ENCODE results near the gene TMEM108.

DNA sequence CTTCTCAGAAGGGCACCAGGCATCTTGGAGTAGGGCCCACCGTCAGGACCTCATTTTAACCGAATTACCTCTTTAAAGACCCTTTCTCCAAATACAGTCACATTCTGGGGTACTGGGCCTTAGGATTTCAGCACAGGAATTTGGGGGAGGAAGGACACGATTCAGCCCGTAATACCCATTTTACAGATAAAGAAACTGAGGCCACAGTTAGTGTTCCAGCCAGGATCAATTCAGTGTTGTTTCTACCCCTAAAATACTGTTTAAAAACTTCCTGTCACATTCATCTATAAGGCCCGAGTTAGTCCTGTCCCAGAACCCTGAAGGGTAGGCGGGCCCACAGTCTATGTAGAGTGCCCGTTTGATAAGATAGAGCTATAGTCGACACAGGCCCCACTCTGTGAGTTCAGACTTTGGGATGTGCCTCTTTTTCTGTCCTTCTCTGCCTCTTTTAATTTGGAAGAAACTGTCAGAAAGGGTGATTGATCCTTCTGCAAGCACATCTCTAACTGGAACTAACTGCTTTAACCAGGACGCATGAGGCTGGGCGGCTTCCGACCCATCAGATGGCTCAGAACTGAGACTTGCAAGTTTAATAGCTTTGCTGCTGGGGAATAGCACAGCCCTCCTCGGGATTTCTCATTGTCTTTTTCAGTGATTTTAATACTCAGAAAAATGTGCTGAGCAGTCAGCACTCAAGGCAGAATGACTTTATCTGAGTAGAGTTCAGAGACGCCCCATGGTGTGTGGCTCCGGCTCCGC lies 381.1 kb downstream of the TMEM108 start:
- TF ChIP-seq ZNF324 (tag by site-specific recombination; IDR thresholded peaks at IDR 0.05) (no peak), ZSCAN5A (tag by site-specific recombination; IDR thresholded peaks at IDR 0.05) (no peak), MYNN (tag by site-specific recombination; IDR thresholded peaks at IDR 0.05; ENCODE audit: borderline replicate concordance) (no peak), REST (tag by site-specific recombination; IDR thresholded peaks at IDR 0.05) (no peak)
- TF ChIP-seq, protein P1, sequence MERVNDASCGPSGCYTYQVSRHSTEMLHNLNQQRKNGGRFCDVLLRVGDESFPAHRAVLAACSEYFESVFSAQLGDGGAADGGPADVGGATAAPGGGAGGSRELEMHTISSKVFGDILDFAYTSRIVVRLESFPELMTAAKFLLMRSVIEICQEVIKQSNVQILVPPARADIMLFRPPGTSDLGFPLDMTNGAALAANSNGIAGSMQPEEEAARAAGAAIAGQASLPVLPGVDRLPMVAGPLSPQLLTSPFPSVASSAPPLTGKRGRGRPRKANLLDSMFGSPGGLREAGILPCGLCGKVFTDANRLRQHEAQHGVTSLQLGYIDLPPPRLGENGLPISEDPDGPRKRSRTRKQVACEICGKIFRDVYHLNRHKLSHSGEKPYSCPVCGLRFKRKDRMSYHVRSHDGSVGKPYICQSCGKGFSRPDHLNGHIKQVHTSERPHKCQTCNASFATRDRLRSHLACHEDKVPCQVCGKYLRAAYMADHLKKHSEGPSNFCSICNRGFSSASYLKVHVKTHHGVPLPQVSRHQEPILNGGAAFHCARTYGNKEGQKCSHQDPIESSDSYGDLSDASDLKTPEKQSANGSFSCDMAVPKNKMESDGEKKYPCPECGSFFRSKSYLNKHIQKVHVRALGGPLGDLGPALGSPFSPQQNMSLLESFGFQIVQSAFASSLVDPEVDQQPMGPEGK (tag by site-specific recombination; IDR thresholded peaks at IDR 0.05): no peak

Measured in HEK293 (cell line).